ENCODE data around the gene ARL4C.
A peak's percentile ranks its signal among the peaks of the same experiment; 100 is the strongest.
"Not testable (repeated sequence)": the region's sequence is repeated elsewhere in the genome, so short reads cannot be mapped to it uniquely, and the experiment has no call there.

Gene ARL4C

DNA sequence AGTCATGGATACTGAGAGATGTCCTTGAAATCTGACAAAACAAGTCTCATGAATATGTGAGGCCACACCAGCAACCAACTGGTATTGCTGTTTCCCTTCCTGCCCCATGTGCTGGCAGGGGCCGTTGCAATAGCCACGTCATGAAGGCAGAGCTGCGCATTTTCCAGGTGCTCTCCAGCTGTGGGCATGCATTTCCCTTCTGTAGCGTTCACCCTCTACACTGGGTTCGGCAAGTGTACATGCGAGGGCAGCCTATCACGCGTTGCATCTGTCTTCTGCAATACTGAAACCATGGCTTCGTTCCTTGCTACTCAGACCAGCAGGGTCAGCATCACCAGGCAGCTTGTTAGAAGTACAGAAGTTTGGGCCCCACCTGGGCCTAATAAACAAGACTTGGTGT, 17.4 kb downstream of the ARL4C start:
- DNase-seq: no peak
- intact Hi-C loops (cut with DNase I): no loop called here

DNA sequence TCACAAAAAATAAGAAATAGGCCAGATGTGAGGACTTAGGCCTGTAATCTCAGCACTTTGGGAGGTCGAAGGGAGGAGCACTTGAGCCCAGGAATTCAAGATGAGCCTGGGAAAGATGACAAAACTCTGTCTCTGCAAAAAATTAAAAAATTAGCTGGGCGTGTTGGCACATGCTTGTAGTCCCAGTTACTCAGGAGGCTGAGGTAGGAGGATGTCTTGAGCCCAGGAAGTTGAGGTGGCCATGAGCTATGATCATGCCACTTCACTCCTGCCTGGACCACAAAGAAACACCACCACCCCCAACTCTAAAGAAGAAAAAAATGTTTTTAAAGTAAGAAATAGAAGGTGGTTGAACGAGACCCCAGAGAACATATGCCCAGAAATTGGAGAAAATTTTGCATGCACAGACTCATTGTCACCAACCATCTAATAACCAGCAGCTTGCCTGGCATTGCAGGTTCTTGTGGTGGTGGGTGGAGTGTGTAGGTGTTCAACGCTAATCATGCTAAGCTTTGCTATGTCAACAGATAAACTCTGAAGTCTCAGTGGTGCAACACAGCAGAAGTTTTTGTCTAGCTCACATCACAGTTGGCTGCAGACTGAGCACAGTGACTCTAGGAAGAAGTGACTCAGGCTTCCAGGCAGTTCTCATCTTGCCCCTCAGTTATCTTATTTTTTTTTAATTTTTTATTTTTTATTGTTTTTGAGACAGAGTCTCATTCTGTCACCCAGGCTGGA, 18.6 kb downstream of the ARL4C start:
- intact Hi-C loops (cut with DNase I): no loop called here
- no peak for DNase-seq

DNA sequence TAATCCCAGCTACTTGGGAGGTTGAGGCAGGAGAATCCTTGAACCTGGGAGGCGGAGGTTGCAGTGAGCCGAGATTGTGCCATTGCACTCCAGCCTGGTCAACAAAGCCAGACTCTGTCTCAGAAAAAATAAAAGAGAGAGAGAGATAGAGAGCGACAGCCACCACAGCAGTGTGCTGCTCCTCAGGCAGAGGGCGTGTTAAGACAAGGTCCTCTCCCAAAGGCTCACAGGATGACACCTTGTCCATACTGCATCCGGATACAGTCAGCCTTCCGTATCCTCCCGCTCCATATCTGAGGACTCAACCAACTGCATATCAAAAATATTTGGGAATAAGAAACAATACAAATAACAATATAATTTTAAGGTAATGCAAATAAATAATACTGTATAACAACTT, 20.1 kb downstream of the ARL4C start:
- intact Hi-C loops (cut with DNase I): no loop called here

DNA sequence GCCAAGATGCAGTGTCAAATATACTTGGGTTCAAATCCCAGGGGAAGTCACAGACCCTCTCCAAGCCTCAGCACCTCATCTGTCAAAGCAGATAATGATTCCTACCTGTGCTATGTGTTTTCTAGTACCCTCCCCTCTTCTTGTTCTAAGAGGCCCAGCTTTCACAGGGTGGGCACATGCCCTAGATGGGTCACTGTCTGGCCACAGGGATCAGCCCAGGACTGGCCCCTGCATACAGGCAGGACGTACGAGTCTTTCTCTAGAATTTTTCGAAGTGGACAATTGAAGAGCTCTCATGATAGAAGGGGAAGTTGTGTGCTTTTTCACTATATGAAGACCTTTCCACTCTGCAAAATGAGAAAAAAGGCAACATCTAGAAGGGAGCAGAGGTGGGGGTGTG, 22.2 kb downstream of the ARL4C start:
- DNase-seq: no peak
- intact Hi-C loops (cut with DNase I): no loop called here

More for the DNA sequence above, 20.1 kb downstream of the ARL4C start:
- no peak for DNase-seq

DNA sequence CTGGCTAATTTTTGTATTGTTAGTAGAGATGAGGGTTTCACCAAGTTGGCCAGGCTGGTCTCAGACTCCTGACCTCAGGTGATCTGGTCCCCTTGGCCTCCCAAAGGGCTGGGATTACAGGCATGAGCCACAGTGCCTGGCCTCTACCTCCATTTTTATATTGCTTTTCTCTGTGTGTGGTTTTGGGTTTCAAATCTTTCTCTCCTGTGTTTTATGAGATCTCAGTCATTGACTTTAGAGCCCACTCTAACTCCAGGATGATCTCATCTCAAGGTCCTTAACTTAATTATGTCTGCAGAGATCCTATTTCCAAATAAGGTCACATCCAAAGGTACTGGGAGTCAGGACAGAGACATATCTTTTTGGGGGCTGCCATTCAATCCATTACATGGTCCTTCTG, 24.7 kb downstream of the ARL4C start:
- intact Hi-C loops (cut with DNase I): no loop called here
- DNase-seq: no peak

DNA sequence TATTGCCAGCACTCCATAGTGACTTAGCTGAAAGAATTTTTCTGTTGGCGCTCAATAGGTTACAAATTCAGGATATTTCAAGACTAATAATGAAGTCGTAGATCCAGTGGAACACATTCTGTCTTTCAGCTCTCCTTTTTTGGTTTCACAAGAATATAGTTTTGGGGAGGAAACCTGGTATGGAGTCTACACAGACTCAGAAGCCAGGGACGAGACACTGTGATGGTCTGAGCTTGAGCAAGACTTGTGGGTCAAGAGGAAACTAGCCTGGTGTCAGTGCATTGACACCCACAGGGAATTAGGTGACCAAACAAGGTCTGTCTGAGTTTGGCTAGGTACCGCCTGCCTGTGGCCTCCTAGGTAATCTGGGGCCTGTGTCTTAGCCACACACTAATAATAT, 26.9 kb downstream of the ARL4C start:
- DNase-seq: no peak
- intact Hi-C loops (cut with DNase I): no loop called here

DNA sequence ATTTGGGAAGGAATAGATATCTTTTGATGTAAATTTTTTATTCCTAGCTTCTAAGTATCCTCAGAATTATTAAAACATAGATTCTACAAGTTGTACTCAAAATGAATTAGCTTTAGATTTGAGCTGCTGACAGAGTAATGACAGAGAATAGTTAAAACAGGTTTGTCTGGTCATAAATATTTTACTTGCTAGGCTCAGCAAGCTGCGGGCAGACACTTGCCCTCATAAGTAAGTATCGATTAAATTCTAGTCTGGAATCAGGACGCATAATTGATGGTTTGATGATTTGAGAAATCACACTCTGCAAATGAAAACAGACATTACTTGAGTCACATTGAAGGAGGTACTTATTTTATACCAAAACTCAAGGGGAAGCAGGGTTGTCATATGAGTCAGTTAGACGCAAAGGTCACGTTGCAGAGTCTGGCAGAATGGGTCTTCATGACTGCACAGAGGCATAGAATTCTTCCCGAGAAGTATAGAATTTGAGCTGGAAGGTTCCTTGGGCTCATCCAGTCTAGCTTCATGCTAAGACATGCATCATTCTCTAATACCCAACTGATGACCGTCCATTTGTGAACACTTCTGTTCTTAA, 27.5 kb downstream of the ARL4C start:
- intact Hi-C loops (cut with DNase I): no loop called here
- DNase-seq: no peak

DNA sequence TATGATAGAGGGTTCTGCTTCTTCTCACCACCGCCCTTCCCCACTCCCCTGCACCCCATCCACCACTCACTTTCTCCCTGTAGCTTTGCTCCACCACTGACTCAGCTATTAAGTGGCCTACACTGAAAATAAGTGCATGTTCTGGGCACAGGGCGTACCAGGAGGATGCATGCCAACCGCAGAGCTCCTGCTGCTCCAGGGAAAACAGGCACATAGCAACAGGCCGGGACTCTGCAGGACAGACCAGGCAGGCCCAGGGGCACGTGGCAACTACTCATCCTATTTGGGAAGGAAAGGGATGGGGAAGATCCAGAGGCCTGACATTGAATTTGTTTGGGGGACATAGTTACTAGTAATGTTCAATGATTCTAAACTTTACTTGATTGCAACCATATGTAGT, 28.4 kb downstream of the ARL4C start:
- intact Hi-C loops (cut with DNase I): no loop called here
- peak in 4 of 10 donors; percentile 22 to 88 (median 44) for DNase-seq

DNA sequence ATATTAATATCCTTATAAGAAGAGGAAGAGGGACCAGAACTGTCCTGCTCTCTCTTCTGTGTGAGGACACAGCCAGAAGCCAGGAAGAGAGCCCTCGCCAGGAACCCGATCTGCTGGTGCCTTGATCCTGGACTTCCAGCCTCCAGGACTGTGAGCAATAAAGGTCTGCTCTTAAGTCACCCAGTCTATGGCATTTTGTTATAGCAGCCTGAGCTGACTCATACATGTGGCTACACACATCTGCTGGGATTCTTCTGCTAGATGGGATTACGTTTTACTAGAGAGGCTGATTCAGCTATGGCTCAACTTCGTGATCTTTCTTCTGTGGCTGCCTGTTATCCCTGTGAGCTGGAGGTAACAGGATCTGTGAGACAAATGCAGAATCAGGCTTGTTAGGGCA, 29.6 kb downstream of the ARL4C start:
- no peak for DNase-seq
- intact Hi-C loops (cut with DNase I): no loop called here

DNA sequence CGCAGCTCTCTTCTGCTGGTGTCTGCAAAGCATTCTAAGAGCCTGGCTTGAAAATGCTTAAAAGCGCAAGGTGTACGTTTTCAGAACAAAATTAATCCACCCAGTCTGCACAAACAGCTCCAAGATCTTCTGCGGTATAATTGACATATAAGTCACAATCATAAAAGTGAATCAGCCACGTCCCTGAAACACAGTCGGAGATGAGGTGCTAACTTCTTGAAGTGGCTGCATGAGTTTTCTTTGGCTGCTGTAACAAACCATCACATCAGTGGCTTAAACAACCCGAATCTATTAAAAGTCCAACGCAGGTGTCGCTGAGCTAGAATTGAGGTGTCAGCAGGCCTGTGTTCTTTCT, 32.6 kb downstream of the ARL4C start:
- intact Hi-C loops (cut with DNase I): no loop called here
- no peak for DNase-seq

DNA sequence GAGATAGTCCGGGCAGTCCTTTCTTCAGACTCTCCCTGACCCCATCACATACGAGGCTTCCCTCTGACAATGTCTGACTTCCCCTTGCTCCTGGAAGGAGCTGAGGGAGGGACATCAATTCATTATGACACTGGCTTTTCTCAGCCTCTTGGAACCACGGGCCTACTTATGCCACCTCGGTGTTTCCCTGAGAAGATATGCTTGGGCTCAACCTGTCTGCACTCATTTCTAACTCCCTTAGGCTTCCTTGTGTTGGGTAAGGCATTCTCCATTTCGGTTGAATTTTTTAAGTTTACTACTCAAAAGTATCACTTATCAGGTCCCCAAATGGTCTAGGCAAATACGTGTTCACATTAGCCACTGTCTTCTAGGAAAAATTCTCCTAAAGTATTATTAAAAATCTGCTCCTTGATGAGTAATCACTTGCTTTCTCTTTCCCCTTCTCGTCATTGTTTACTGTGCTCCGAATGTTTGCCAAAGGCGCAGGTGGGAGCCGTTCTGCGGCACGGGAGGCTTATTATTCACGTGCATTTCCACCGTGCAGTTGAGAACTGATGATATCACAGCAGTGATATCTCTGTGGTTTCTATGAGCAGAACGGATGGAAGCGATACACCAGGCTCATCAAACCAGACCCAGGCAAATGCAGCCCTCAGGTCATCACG, 33.1 kb downstream of the ARL4C start:
- DNase-seq: no peak
- intact Hi-C loops (cut with DNase I): no loop called here

DNA sequence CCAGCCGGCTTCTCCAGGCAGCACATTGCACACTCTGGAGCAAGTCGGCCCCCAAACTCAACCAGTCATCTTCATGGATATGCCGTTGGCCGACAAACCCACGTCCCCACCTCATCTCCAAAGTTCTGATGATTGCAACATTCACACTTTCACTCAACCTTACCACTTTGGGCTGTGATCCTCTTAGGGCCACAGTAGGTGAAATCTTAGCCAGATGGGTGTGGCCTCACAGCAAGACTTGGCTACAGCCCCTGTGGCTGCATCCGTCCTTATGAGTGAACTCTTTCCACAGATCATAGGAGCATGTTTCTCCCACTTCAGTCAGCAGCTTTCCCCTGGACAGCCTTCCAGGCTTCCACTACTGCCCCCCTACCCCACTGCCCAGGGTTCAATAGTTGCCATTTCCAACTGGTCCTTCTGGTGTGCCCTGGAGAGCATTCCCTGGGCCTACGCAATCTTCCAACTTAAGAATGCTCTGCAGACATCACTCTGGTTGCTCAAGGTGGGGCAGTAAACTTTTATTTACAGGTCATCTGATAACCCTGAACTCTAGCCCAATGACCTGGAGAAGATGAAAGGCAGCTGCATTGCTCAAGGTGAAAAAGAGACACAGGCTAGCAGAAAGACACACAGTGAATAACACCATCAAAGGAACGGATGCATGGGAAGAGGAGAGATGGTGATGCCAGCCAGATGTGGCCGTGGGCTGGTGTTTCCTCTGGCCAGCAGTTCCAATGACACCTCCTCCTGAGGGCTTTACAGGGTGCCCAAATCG, 34.5 kb downstream of the ARL4C start:
- intact Hi-C loops (cut with DNase I): no loop called here

DNA sequence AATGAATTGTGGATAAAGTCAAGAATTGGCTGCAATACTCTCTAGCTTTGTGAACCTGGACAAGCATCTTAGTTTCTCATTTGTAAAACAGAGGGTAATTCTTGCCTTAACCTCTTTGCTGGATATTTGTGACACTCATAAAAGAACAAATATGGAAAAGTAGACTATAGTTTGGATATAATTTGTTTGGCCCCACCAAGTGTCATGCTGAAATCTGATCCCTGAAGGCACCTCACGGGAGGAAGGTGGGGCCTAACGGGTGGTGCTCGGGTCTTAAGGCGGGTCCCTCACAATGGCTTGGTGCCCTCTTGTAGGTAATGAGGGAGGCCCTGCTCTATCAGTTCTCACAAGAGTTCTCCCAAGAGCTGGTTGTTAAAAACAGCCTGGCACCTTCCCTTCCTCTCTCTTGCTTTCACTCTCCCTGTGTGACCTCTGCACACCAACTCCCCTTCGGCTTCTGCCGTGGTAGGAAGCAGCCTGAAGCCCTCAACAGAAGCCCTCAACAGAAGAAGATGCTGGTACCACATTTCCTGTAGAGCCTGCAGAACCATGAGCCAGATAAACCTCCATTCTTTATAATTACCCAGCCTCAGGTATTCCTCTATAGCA, 37.4 kb downstream of the ARL4C start:
- intact Hi-C loops (cut with DNase I): no loop called here
- peak in 1 of 10 donors; percentile 75 for DNase-seq

More for the DNA sequence above, 34.5 kb downstream of the ARL4C start:
- DNase-seq: no peak

DNA sequence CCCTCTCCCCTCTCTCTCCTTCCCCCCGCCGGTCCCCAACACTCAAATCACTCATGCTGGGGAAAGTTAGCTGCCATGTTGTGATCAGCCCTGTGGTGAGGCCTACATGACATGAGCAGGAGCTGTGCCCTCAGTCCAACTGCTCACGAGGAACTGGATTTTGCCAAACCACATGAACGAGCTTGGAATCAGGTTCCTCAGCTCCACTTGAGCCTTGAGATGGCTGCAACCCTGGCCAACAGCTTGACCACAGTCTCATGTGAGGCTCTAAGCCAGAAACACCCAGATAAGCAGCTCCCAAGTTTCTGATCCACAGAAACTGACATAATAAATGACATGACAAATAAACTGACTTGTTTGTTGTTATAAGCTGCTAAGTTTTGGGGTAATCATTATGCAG, 38.4 kb downstream of the ARL4C start:
- DNase-seq: no peak
- intact Hi-C loops (cut with DNase I): no loop called here

DNA sequence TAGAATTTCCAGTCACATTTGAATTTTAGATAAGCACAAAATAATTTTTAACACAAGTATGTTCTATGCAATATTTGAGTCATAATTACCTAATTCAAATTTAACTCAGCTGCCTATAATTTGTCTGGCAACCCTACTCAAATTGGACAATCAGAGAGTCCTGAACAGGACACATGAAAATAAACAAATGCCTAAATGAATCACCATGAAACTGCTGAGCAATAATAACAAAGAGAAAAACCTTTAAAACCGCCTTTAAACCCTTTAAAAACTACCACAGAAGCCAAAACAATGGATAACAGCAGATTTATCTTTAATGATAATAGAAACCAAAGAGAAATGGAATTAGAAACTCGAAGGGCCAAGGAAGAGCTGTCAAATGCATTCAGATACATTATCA, 39.5 kb downstream of the ARL4C start:
- DNase-seq: no peak
- intact Hi-C loops (cut with DNase I): no loop called here

DNA sequence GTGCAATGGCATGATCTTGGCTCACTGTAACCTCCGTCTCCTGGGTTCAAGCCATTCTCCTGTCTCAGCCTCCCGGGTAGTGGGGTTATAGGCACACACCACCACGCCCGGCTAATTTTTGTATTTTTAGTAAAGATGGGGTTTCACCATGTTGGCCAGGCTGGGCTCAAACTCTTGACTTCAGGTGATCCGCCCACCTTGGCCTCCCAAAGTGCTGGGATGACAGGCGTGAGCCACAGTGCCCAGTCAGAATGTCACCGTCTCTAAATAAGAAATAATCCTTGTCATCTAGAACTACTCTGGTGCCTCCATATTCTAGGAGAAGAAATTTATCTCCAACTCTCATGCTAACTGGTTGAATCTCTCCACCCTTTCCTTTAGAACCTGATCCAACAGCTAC, 41.6 kb downstream of the ARL4C start:
- DNase-seq; intact Hi-C loops (cut with DNase I): not testable (repeated sequence)

DNA sequence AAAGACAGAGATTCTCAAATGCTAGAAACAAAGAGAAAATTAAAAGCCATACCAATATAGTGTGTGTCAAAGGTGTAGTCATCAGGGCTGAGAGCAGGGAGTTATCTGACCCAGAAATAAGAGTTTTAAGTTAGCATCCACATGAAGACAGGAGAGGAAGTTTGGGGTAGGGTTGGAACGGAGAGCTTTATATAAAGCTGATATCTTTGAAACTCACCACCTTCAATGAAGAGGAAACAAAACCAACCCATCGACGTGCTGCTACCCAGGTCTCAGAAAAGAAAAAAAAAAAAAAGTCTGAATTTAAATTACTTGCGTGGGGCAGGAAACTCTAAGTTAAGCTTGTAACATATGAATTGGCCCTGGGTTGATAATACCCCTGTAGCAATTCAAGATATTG, 42.4 kb downstream of the ARL4C start:
- no peak for DNase-seq
- intact Hi-C loops (cut with DNase I): no loop called here

DNA sequence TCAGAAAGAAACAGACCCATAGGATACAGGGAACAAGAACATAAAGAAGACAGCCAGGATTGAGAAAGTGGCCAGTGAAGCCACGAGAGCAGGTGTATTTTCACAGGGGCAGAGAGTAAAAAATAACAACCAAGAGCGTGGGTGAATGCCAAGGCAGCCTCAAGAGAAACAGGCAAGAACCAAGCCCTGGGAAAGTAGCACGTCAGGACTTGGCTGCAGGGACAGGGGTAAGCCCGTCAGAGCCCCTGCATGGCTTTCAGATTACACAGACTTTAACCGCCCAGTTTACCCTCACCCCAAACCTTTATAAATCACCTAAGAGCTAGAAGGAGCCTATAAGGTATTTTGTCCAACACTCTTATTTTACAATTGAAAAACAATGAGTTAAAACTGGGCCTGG, 43.7 kb downstream of the ARL4C start:
- DNase-seq: no peak
- intact Hi-C loops (cut with DNase I): no loop called here

DNA sequence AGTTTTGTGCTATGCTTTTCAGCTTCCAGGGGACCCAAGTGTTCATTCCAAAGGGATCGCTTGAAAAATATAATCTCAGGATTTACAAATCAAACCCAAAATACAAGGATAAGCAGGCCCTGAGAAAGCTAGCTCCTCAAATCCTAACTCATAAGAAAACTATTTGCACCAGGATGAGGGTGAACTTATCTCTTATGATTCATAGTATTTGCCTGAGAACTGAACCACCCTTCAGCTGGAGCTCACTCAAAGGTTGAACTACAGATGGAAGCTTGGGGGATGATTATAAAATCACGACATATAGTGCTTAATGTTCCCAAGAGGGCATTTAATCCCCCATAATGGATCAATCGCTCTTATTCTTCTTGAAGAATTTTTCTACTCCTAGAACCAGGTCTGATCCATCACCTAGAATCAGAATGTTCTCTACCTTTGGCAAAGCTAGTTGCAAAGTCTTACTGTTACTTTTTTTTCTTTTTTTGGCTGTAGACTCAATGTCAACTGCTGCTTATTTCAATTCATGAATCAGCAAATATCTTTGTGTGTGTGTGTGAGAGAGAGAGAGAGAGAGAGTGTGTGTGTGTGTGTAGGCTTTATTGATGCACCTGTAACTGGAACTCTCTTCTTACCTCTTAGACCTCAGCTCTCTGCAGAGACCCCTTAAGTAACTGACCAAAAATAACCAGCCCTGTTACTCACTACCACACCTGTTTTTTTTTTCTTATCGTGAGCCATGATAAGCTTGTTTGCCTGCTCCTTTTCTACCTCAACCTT, 44.8 kb downstream of the ARL4C start:
- no peak for DNase-seq
- intact Hi-C loops (cut with DNase I): no loop called here

DNA sequence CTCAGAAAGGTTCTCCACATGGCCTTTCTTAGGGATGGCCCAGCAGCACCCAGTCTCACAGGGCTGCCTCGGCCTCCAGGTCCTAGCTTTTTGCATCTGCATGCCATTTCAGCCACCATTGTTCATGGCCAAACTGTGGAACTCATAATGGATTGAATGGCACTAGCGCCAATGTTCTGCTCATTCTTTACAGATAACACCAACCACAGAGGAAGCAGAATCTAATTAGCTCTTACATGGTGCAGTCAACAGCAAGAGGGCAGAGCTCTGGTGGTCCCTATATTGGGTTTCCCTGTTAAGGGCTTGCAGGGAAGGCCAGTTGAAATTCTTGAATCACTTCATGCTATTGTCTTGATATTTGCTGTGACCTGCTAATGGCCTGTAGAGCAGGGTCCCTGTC, 45.6 kb downstream of the ARL4C start:
- no peak for DNase-seq
- intact Hi-C loops (cut with DNase I): no loop called here
